ENCODE data around the gene KBTBD8.

The KBTBD8 gene

GRCh38 chr3:67033079-67033478 is 35.0 kb downstream of the KBTBD8 start:
- Histone ChIP-seq H3K36me3 (ENCODE audit: control insufficient read depth, insufficient read depth, low read length) (no peaks in the 10 kb centered on the region), H3K27ac (ENCODE audit: low read depth, low read length, severe bottlenecking) (no peak overlapping the region)

GRCh38 chr3:67034371-67034770 is 36.3 kb downstream of the KBTBD8 start:
- no peak overlapping the region for H3K4me3 ChIP-seq (ENCODE audit: extremely low read depth, insufficient read depth, low read length, poor library complexity, severe bottlenecking)
- whole genome bisulfite sequencing, 2 experiments (ENCODE audit: insufficient coverage in 2 of 2), result 80 to 100% methylated on average over 1 of the region's 3 CpGs
- no peaks in the 10 kb centered on the region for H3K9me3 ChIP-seq (ENCODE audit: control insufficient read depth, low read length)
- no peak overlapping the region for H3K27ac ChIP-seq (ENCODE audit: low read depth, low read length, severe bottlenecking)
- no peaks in the 10 kb centered on the region for H3K36me3 ChIP-seq (ENCODE audit: control insufficient read depth, insufficient read depth, low read length)
- no peaks in the 10 kb centered on the region for H3K4me1 ChIP-seq (ENCODE audit: control insufficient read depth, insufficient read depth, low read length, poor library complexity, severe bottlenecking)

More at GRCh38 chr3:67033079-67033478, 35.0 kb downstream of the KBTBD8 start:
- H3K4me3 ChIP-seq (ENCODE audit: extremely low read depth, insufficient read depth, low read length, poor library complexity, severe bottlenecking), result no peak overlapping the region
- WGBS, 2 experiments (ENCODE audit: insufficient coverage in 2 of 2), result 89 to 93% methylated on average over 2 of the region's 2 CpGs
- H3K9me3 ChIP-seq (ENCODE audit: control insufficient read depth, low read length), result no peaks in the 10 kb centered on the region
- H3K4me1 ChIP-seq (ENCODE audit: control insufficient read depth, insufficient read depth, low read length, poor library complexity, severe bottlenecking), result no peaks in the 10 kb centered on the region

- no peaks in the 10 kb centered on the region for H3K36me3 ChIP-seq (ENCODE audit: control insufficient read depth, insufficient read depth, low read length)
- 82 to 92% methylated on average over 4 of the region's 4 CpGs for WGBS, 2 experiments (ENCODE audit: insufficient coverage in 2 of 2)
Measured at GRCh38 chr3:67037615-67038014, 39.5 kb downstream of the KBTBD8 start.

GRCh38 chr3:67044295-67044694 is 46.2 kb downstream of the KBTBD8 start:
- H3K36me3 ChIP-seq (ENCODE audit: control insufficient read depth, insufficient read depth, low read length), result no peaks in the 10 kb centered on the region
- H3K4me1 ChIP-seq (ENCODE audit: control insufficient read depth, insufficient read depth, low read length, poor library complexity, severe bottlenecking), result peaks cover 2% of the 10 kb centered on the region
- no peaks in the 10 kb centered on the region for H3K9me3 ChIP-seq (ENCODE audit: control insufficient read depth, low read length)
- no peak overlapping the region for H3K4me3 ChIP-seq (ENCODE audit: extremely low read depth, insufficient read depth, low read length, poor library complexity, severe bottlenecking)
- WGBS, 2 experiments (ENCODE audit: insufficient coverage in 2 of 2), result 100% methylated on average over 1 of the region's 1 CpG; no CpG with 5 or more reads in 1 of the 2 experiments
- H3K27ac ChIP-seq (ENCODE audit: low read depth, low read length, severe bottlenecking), result no peak overlapping the region

More at GRCh38 chr3:67037615-67038014, 39.5 kb downstream of the KBTBD8 start:
- no peaks in the 10 kb centered on the region for H3K9me3 ChIP-seq (ENCODE audit: control insufficient read depth, low read length)
- no peaks in the 10 kb centered on the region for H3K4me1 ChIP-seq (ENCODE audit: control insufficient read depth, insufficient read depth, low read length, poor library complexity, severe bottlenecking)
- no peak overlapping the region for H3K4me3 ChIP-seq (ENCODE audit: extremely low read depth, insufficient read depth, low read length, poor library complexity, severe bottlenecking)
- H3K27ac ChIP-seq (ENCODE audit: low read depth, low read length, severe bottlenecking), result no peak overlapping the region

GRCh38 chr3:67044955-67045354 is 46.8 kb downstream of the KBTBD8 start:
- peaks cover 2% of the 10 kb centered on the region for H3K4me1 ChIP-seq (ENCODE audit: control insufficient read depth, insufficient read depth, low read length, poor library complexity, severe bottlenecking)
- H3K9me3 ChIP-seq (ENCODE audit: control insufficient read depth, low read length), result no peaks in the 10 kb centered on the region
- WGBS, 2 experiments (ENCODE audit: insufficient coverage in 2 of 2), result 100% methylated on average over 1 of the region's 2 CpGs; no CpG with 5 or more reads in 1 of the 2 experiments
- H3K36me3 ChIP-seq (ENCODE audit: control insufficient read depth, insufficient read depth, low read length), result no peaks in the 10 kb centered on the region
- H3K4me3 ChIP-seq (ENCODE audit: extremely low read depth, insufficient read depth, low read length, poor library complexity, severe bottlenecking), result no peak overlapping the region
- H3K27ac ChIP-seq (ENCODE audit: low read depth, low read length, severe bottlenecking), result no peak overlapping the region

GRCh38 chr3:67045711-67046465 is 47.8 kb downstream of the KBTBD8 start:
- WGBS, 2 experiments (ENCODE audit: insufficient coverage in 2 of 2), result 83 to 100% methylated on average over 1 of the region's 5 CpGs
- Histone ChIP-seq H3K36me3 (ENCODE audit: control insufficient read depth, insufficient read depth, low read length) (no peaks in the 10 kb centered on the region), H3K4me1 (ENCODE audit: control insufficient read depth, insufficient read depth, low read length, poor library complexity, severe bottlenecking) (peaks cover 2% of the 10 kb centered on the region), H3K4me3 (ENCODE audit: extremely low read depth, insufficient read depth, low read length, poor library complexity, severe bottlenecking) (no peak overlapping the region), H3K9me3 (ENCODE audit: control insufficient read depth, low read length) (no peaks in the 10 kb centered on the region), H3K27ac (ENCODE audit: low read depth, low read length, severe bottlenecking) (no peak overlapping the region)

- Histone ChIP-seq H3K36me3 (ENCODE audit: control insufficient read depth, insufficient read depth, low read length) (no peaks in the 10 kb centered on the region), H3K27ac (ENCODE audit: low read depth, low read length, severe bottlenecking) (no peak overlapping the region), H3K9me3 (ENCODE audit: control insufficient read depth, low read length) (no peaks in the 10 kb centered on the region), H3K4me1 (ENCODE audit: control insufficient read depth, insufficient read depth, low read length, poor library complexity, severe bottlenecking) (peaks cover 2% of the 10 kb centered on the region), H3K4me3 (ENCODE audit: extremely low read depth, insufficient read depth, low read length, poor library complexity, severe bottlenecking) (no peak overlapping the region)
- WGBS, 2 experiments (ENCODE audit: insufficient coverage in 2 of 2), result 100% methylated on average over 1 of the region's 2 CpGs; no CpG with 5 or more reads in 1 of the 2 experiments
Measured at GRCh38 chr3:67047051-67047450, 48.9 kb downstream of the KBTBD8 start.

GRCh38 chr3:67048067-67048714 is 50.1 kb downstream of the KBTBD8 start:
- H3K4me3 ChIP-seq (ENCODE audit: extremely low read depth, insufficient read depth, low read length, poor library complexity, severe bottlenecking), result no peak overlapping the region
- 73 to 80% methylated on average over 1 of the region's 2 CpGs for WGBS, 2 experiments (ENCODE audit: insufficient coverage in 2 of 2)
- H3K4me1 ChIP-seq (ENCODE audit: control insufficient read depth, insufficient read depth, low read length, poor library complexity, severe bottlenecking), result peaks cover 2% of the 10 kb centered on the region
- H3K9me3 ChIP-seq (ENCODE audit: control insufficient read depth, low read length), result no peaks in the 10 kb centered on the region
- H3K36me3 ChIP-seq (ENCODE audit: control insufficient read depth, insufficient read depth, low read length), result no peaks in the 10 kb centered on the region
- no peak overlapping the region for H3K27ac ChIP-seq (ENCODE audit: low read depth, low read length, severe bottlenecking)

GRCh38 chr3:67048715-67049074 is 50.6 kb downstream of the KBTBD8 start:
- Histone ChIP-seq H3K9me3 (ENCODE audit: control insufficient read depth, low read length) (no peaks in the 10 kb centered on the region), H3K4me1 (ENCODE audit: control insufficient read depth, insufficient read depth, low read length, poor library complexity, severe bottlenecking) (peaks cover 2% of the 10 kb centered on the region), H3K36me3 (ENCODE audit: control insufficient read depth, insufficient read depth, low read length) (no peaks in the 10 kb centered on the region), H3K4me3 (ENCODE audit: extremely low read depth, insufficient read depth, low read length, poor library complexity, severe bottlenecking) (no peak overlapping the region), H3K27ac (ENCODE audit: low read depth, low read length, severe bottlenecking) (no peak overlapping the region)
- 75 to 100% methylated on average over 2 to 3 of the region's 3 CpGs for WGBS, 2 experiments (ENCODE audit: insufficient coverage in 2 of 2)

GRCh38 chr3:67059443-67059842 is 61.3 kb downstream of the KBTBD8 start:
- peaks cover 4% of the 10 kb centered on the region for H3K9me3 ChIP-seq (ENCODE audit: control insufficient read depth, low read length)
- no peaks in the 10 kb centered on the region for H3K36me3 ChIP-seq (ENCODE audit: control insufficient read depth, insufficient read depth, low read length)
- H3K4me1 ChIP-seq (ENCODE audit: control insufficient read depth, insufficient read depth, low read length, poor library complexity, severe bottlenecking), result no peaks in the 10 kb centered on the region
- H3K27ac ChIP-seq (ENCODE audit: low read depth, low read length, severe bottlenecking), result no peak overlapping the region
- no peak overlapping the region for H3K4me3 ChIP-seq (ENCODE audit: extremely low read depth, insufficient read depth, low read length, poor library complexity, severe bottlenecking)
- no CpG with 5 or more reads among the region's 2 CpGs for WGBS, 2 experiments (ENCODE audit: insufficient coverage in 2 of 2)

Measured in mesodermal cell (in vitro differentiated cells).